GM23338 (cell line): ENCODE results near the gene AK2. TPM values are rescaled to one million over a fixed set of nuclear protein-coding genes. Genes with fewer than 3 reads are reported as not detected.

Experiments
- ATAC-seq: fragments of 200-7000 bp; cut with Tn5 transposase; 3 replicates; pipeline ENCODE4 v1.9.1; 2020
- DNase-seq: peaks from one replicate; pipeline ENCODE4 v3.0.0-alpha.2; 2015; ENCODE audit warnings: low spot score
- H2AFZ ChIP-seq: fragments of 200-600 bp; sonication (generic); 2 replicates; pipeline ENCODE4 v1.8.0; 2016; ENCODE audit warnings: antibody characterized with exemption, mild to moderate bottlenecking, moderate library complexity
- H3F3A ChIP-seq: fragments of 200-600 bp; sonication (generic); replicated peaks from 2 replicates; pipeline ENCODE4 v1.8.0; 2017; ENCODE audit warnings: antibody characterized with exemption, mixed run types, low read depth
- H3K27ac ChIP-seq: fragments of 200-600 bp; sonication (generic); 2 replicates; pipeline ENCODE4 v1.6.1; 2016; ENCODE audit warnings: low read depth
- H3K27me3 ChIP-seq: fragments of 200-600 bp; sonication (generic); 2 replicates; pipeline ENCODE4 v1.8.0; 2016; ENCODE audit warnings: mild to moderate bottlenecking, mixed run types, moderate library complexity; ENCODE audit not compliant: insufficient read depth
- H3K36me3 ChIP-seq: fragments of 200-600 bp; sonication (generic); 2 replicates; pipeline ENCODE4 v1.8.0; 2016; ENCODE audit warnings: mild to moderate bottlenecking; ENCODE audit not compliant: insufficient read depth
- H3K4me1 ChIP-seq: fragments of 200-600 bp; sonication (generic); 2 replicates; pipeline ENCODE4 v1.8.0; 2016; ENCODE audit warnings: mild to moderate bottlenecking, moderate library complexity; ENCODE audit not compliant: insufficient read depth
- H3K4me2 ChIP-seq: fragments of 200-600 bp; sonication (generic); 2 replicates; pipeline ENCODE4 v1.7.1; 2017; ENCODE audit warnings: mixed run types
- H3K4me3 ChIP-seq: fragments of 200-600 bp; sonication (generic); 2 replicates; pipeline ENCODE4 v1.6.1; 2016; ENCODE audit warnings: mixed run types
- H3K79me2 ChIP-seq: fragments of 200-600 bp; sonication (generic); replicated peaks from 2 replicates; pipeline ENCODE4 v1.8.0; 2017; ENCODE audit warnings: mild to moderate bottlenecking; ENCODE audit not compliant: insufficient read depth
- H3K9me2 ChIP-seq: fragments of 200-600 bp; sonication (generic); 2 replicates; pipeline ENCODE4 v1.8.0; 2017; ENCODE audit not compliant: insufficient read depth
- H4K20me1 ChIP-seq: fragments of 200-600 bp; sonication (generic); replicated peaks from 2 replicates; pipeline ENCODE4 v1.8.0; 2017; ENCODE audit warnings: mild to moderate bottlenecking; ENCODE audit not compliant: insufficient read depth
- H3K27ac Mint-ChIP-seq: 2 replicates; pipeline ENCODE4 v1.8.0; 2020; ENCODE audit warnings: inconsistent platforms, mild to moderate bottlenecking, moderate library complexity, mixed read lengths
- H3K27me3 Mint-ChIP-seq: 3 replicates; pipeline ENCODE4 v1.8.0; 2022; ENCODE audit warnings: low read depth, mild to moderate bottlenecking, moderate library complexity, mixed read lengths, inconsistent platforms; ENCODE audit not compliant: insufficient read depth, poor library complexity
- H3K36me3 Mint-ChIP-seq: 3 replicates; pipeline ENCODE4 v1.8.0; 2021; ENCODE audit warnings: low read depth, mild to moderate bottlenecking, inconsistent platforms, moderate library complexity, mixed read lengths
- H3K4me1 Mint-ChIP-seq: 3 replicates; pipeline ENCODE4 v1.8.0; 2020; ENCODE audit warnings: mild to moderate bottlenecking, inconsistent platforms, mixed read lengths
- H3K4me3 Mint-ChIP-seq: 3 replicates; pipeline ENCODE4 v1.8.0; 2021; ENCODE audit warnings: moderate library complexity, mild to moderate bottlenecking, inconsistent platforms, mixed read lengths
- H3K9me3 Mint-ChIP-seq: 3 replicates; pipeline ENCODE4 v1.8.0; 2020; ENCODE audit warnings: moderate library complexity, mild to moderate bottlenecking, inconsistent platforms, mixed read lengths
- CREB1 ChIP-seq: fragments of 250-450 bp; sonication (Bioruptor Pico); IDR thresholded peaks from 2 replicates; pipeline ENCODE4 v1.5.0; 2020; ENCODE audit warnings: low read depth, mild to moderate bottlenecking, moderate library complexity
- CTCF ChIP-seq, 2 experiments: fragments of 200-600 bp in 1 of 2; sonication (generic) in 1 of 2; conservative IDR thresholded peaks; 2 replicates each; pipeline versions ENCODE4 v1.5.1 to v1.6.1; 2016 to 2017; ENCODE audit warnings: antibody characterized with exemption in 2 of 2, low read depth in 2 of 2, mild to moderate bottlenecking in 2 of 2, moderate library complexity in 1 of 2
- EZH2 ChIP-seq: fragments of 200-600 bp; sonication (generic); IDR thresholded peaks from one replicate; pipeline ENCODE4 v1.8.0; 2017; ENCODE audit warnings: antibody characterized with exemption, mild to moderate bottlenecking, low read depth; ENCODE audit not compliant: unreplicated experiment
- EZH2phosphoT487 ChIP-seq: fragments of 200-600 bp; sonication (generic); IDR thresholded peaks from one replicate; pipeline ENCODE4 v1.8.1; 2018; ENCODE audit warnings: antibody characterized with exemption; ENCODE audit not compliant: unreplicated experiment
- JUNB ChIP-seq: IDR thresholded peaks from one replicate; pipeline ENCODE4 v1.6.1; 2016; ENCODE audit warnings: antibody characterized with exemption; ENCODE audit not compliant: unreplicated experiment
- NANOG ChIP-seq: IDR thresholded peaks from 2 replicates; pipeline ENCODE4 v1.6.1; 2016; ENCODE audit warnings: antibody characterized with exemption, borderline replicate concordance
- REST ChIP-seq: IDR thresholded peaks from one replicate; pipeline ENCODE4 v1.6.1; 2018; ENCODE audit warnings: antibody characterized with exemption; ENCODE audit not compliant: unreplicated experiment
- ZNF114 ChIP-seq: fragments of 250-450 bp; sonication (Bioruptor Pico); IDR thresholded peaks from 2 replicates; pipeline ENCODE4 v1.5.0; 2020; ENCODE audit warnings: mild to moderate bottlenecking, moderate library complexity
- ZNF331 ChIP-seq: fragments of 250-450 bp; sonication (Bioruptor Pico); IDR thresholded peaks from 2 replicates; pipeline ENCODE4 v1.5.0; 2020; ENCODE audit warnings: low read depth, mild to moderate bottlenecking, moderate library complexity
- ZNF462 ChIP-seq: fragments of 250-450 bp; sonication (Bioruptor Pico); IDR thresholded peaks from 2 replicates; pipeline ENCODE4 v1.5.0; 2020; ENCODE audit warnings: mild to moderate bottlenecking, moderate library complexity
- polyA plus RNA-seq: library from polyadenylated mRNA; unstranded; fragments of >200 nt; fragmentation: Nextera tagmentation; extraction: Ambion mirVana; gene quantifications from 2 replicates; pipeline ENCODE4 v1.2.1, GENCODE V29; 2016
- total RNA-seq: library from RNA; depleted of rRNA; stranded (reverse); fragments of >200 nt; shearing (Covaris generic); gene quantifications from 2 replicates; pipeline ENCODE4 v1.2.3, GENCODE V29; 2014
- TF ChIP-seq, protein P1 (sequence below): IDR thresholded peaks from 2 replicates; pipeline ENCODE4 v1.6.1; 2016; ENCODE audit warnings: antibody characterized with exemption

AK2 gene
- total and polyA plus RNA-seq, 2 experiments from 2014 or later: 125 to 142 TPM

GRCh38 chr1:33010932-33011731 lies 25.6 kb downstream of the AK2 start:
- Histone ChIP-seq H4K20me1 (peaks cover 26% of the 10 kb centered on the region), H3K4me3 (no peak overlapping the region), H2AFZ (no peak overlapping the region), H3K9me2 (no peaks in the 10 kb centered on the region), H3K36me3 (peaks cover 54% of the 10 kb centered on the region), H3K79me2 (no peaks in the 10 kb centered on the region), H3K27me3 (no peaks in the 10 kb centered on the region), H3K27ac (no peak overlapping the region), H3K4me1 (peaks cover 4% of the 10 kb centered on the region), H3K4me2 (no peak overlapping the region), H3F3A (0 out of 2 replicates have a peak, but pooled peaks cover 3% of the 10 kb centered on the region)
- DNase-seq (no peak), ATAC-seq (no peak)
- Mint-ChIP-seq H3K27me3 (no peaks in the 10 kb centered on the region), H3K4me1 (peaks cover 17% of the 10 kb centered on the region), H3K27ac (no peak overlapping the region), H3K36me3 (peaks cover 62% of the 10 kb centered on the region), H3K4me3 (no peak overlapping the region), H3K9me3 (no peaks in the 10 kb centered on the region; the same call in 2 of the 3 replicates)
- TF ChIP-seq ZNF462 (CRISPR knock-in tag) (no peak), ZNF114 (CRISPR knock-in tag) (no peak), REST (no peak), JUNB (no peak), CREB1 (CRISPR knock-in tag) (no peak), NANOG (no peak), EZH2phosphoT487 (no peak), CTCF (conservative IDR thresholded peaks at IDR 0.05; ENCODE audit: low read depth in 2 of 2) (no peak), EZH2 (no peak), ZNF331 (CRISPR knock-in tag) (no peak)
- TF ChIP-seq, protein P1, sequence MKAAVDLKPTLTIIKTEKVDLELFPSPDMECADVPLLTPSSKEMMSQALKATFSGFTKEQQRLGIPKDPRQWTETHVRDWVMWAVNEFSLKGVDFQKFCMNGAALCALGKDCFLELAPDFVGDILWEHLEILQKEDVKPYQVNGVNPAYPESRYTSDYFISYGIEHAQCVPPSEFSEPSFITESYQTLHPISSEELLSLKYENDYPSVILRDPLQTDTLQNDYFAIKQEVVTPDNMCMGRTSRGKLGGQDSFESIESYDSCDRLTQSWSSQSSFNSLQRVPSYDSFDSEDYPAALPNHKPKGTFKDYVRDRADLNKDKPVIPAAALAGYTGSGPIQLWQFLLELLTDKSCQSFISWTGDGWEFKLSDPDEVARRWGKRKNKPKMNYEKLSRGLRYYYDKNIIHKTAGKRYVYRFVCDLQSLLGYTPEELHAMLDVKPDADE: no peak
